WERI-Rb-1 (cell line): ENCODE measurements around the gene KCNK7.

Experiments
- DNase-seq: peaks from one replicate; pipeline ENCODE4 v3.0.0-alpha.2; 2020
- H3K27ac ChIP-seq: fragments of 250-450 bp; sonication (Bioruptor Pico); 2 replicates; pipeline ENCODE4 v1.5.1; 2020; ENCODE audit warnings: mild to moderate bottlenecking, moderate library complexity
- H3K27me3 ChIP-seq: fragments of 250-450 bp; sonication (Bioruptor Pico); 2 replicates; pipeline ENCODE4 v1.5.1; 2021; ENCODE audit warnings: mild to moderate bottlenecking, low read depth, moderate library complexity; ENCODE audit not compliant: insufficient read depth, severe bottlenecking
- H3K36me3 ChIP-seq: fragments of 250-450 bp; sonication (Bioruptor Pico); 2 replicates; pipeline ENCODE4 v1.5.1; 2020; ENCODE audit warnings: mild to moderate bottlenecking, moderate library complexity
- H3K4me3 ChIP-seq: 2 replicates; pipeline ENCODE4 v1.5.1; 2011; ENCODE audit warnings: low read depth, mild to moderate bottlenecking, control low read depth, low read length
- H3K9me3 ChIP-seq: fragments of 250-450 bp; sonication (Bioruptor Pico); 2 replicates; pipeline ENCODE4 v1.5.1; 2021; ENCODE audit warnings: mild to moderate bottlenecking, moderate library complexity; ENCODE audit not compliant: severe bottlenecking
- TF ChIP-seq, protein P1 (sequence below): IDR thresholded peaks from 2 replicates; pipeline ENCODE4 v1.5.1; 2011; ENCODE audit warnings: low read depth, mild to moderate bottlenecking, control low read depth, inconsistent platforms, low read length

Gene KCNK7

GRCh38 chr11:65556470-65557279, 38.9 kb downstream of the KCNK7 start:
- TF ChIP-seq, protein P1, sequence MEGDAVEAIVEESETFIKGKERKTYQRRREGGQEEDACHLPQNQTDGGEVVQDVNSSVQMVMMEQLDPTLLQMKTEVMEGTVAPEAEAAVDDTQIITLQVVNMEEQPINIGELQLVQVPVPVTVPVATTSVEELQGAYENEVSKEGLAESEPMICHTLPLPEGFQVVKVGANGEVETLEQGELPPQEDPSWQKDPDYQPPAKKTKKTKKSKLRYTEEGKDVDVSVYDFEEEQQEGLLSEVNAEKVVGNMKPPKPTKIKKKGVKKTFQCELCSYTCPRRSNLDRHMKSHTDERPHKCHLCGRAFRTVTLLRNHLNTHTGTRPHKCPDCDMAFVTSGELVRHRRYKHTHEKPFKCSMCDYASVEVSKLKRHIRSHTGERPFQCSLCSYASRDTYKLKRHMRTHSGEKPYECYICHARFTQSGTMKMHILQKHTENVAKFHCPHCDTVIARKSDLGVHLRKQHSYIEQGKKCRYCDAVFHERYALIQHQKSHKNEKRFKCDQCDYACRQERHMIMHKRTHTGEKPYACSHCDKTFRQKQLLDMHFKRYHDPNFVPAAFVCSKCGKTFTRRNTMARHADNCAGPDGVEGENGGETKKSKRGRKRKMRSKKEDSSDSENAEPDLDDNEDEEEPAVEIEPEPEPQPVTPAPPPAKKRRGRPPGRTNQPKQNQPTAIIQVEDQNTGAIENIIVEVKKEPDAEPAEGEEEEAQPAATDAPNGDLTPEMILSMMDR, result no peak
- H3K27ac ChIP-seq, result no peak overlapping the region
- H3K36me3 ChIP-seq, result no peaks in the 10 kb centered on the region
- DNase-seq, result no peak
- no peaks in the 10 kb centered on the region for H3K27me3 ChIP-seq
- peak overlapping the region; percentile 42; the same call in 1 of the 2 replicates for H3K4me3 ChIP-seq
- no peaks in the 10 kb centered on the region for H3K9me3 ChIP-seq

- no peak overlapping the region for H3K27ac ChIP-seq
- TF ChIP-seq, protein P1, result no peak
- no peak overlapping the region for H3K4me3 ChIP-seq
- no peaks in the 10 kb centered on the region for H3K9me3 ChIP-seq
- DNase-seq, result no peak
- H3K36me3 ChIP-seq, result no peaks in the 10 kb centered on the region
- no peaks in the 10 kb centered on the region for H3K27me3 ChIP-seq
Measured at GRCh38 chr11:65555693-65556231, 39.8 kb downstream of the KCNK7 start.

- H3K4me3 ChIP-seq, result no peak overlapping the region
- no peak overlapping the region for H3K27ac ChIP-seq
- no peaks in the 10 kb centered on the region for H3K27me3 ChIP-seq
- no peaks in the 10 kb centered on the region for H3K36me3 ChIP-seq
- DNase-seq, result no peak
- TF ChIP-seq, protein P1, result no peak
- H3K9me3 ChIP-seq, result no peaks in the 10 kb centered on the region
Measured at GRCh38 chr11:65554842-65555430, 40.7 kb downstream of the KCNK7 start.

- no peaks in the 10 kb centered on the region for H3K27me3 ChIP-seq
- H3K27ac ChIP-seq, result no peak overlapping the region
- no peaks in the 10 kb centered on the region for H3K9me3 ChIP-seq
- no peak for DNase-seq
- H3K36me3 ChIP-seq, result no peaks in the 10 kb centered on the region
- no peak overlapping the region for H3K4me3 ChIP-seq
- TF ChIP-seq, protein P1, result no peak
Measured at GRCh38 chr11:65554057-65554818, 41.4 kb downstream of the KCNK7 start.

DNA sequence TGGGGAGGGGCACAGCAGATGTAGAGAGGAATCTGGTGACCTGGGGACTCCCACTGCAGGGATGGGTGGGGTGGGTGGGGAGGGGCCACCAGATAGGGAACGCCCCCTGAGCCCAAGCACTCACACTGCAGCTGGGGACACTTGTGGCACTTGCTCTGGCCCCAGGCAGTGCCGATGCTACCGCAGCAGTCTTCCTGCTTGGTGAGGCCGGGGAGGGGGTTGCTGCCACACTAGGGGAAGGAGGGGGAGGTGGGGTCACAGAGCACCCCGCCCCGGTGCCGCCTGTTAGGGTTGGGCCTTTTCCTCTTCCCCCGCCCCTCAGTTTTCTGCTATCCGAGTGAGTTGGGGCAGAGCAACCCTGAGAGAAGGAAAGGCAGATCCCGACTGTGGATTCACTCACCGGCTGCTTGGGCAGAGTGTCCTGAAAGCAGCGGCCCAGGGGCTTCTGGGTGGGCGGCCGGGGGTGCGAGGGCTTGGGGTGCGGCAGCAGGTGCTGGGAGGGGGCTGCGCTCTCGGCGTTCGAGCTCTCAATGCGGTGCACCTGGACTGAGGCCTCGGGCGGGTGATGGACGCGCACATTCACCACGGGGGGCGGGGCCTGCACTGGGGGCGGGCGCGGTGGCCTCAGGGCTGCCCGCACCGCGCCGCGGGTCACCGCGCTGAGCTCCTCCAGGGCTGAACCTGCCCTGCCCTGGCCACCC, 42.1 kb downstream of the KCNK7 start:
- no peaks in the 10 kb centered on the region for H3K36me3 ChIP-seq
- H3K27me3 ChIP-seq, result no peaks in the 10 kb centered on the region
- H3K4me3 ChIP-seq, result no peak overlapping the region
- TF ChIP-seq, protein P1, result no peak
- H3K27ac ChIP-seq, result no peak overlapping the region
- no peak for DNase-seq
- H3K9me3 ChIP-seq, result no peaks in the 10 kb centered on the region
